RKO (cell line): ENCODE results near the gene NFS1.
"Not testable (repeated sequence)": the region's sequence is repeated elsewhere in the genome, so short reads cannot be mapped to it uniquely, and the experiment has no call there.

Source experiments
- DNase-seq: peaks from one replicate; pipeline ENCODE4 v3.0.0-alpha.2; 2016; ENCODE audit warnings: low spot score

The NFS1 gene

GRCh38 chr20:35699127-35699956, at the start of gene NFS1, which contains the start of gene ROMO1:
TSS of gene NFS1 (minus strand) at chr20:35699352. CDS start at chr20:35699288, 64 bp downstream.
TSS of gene ROMO1 (plus strand) at chr20:35699405. CDS start at chr20:35699633, 228 bp downstream.
- DNase-seq, result peak; percentile 92

- DNase-seq, result not testable (repeated sequence)
Measured at GRCh38 chr20:35744492-35744841, 45.3 kb upstream of the NFS1 start.

- DNase-seq, result no peak
Measured at GRCh38 chr20:35743693-35744491, 44.7 kb upstream of the NFS1 start.

- peak; percentile 71 for DNase-seq
Measured at GRCh38 chr20:35742741-35743523, 43.8 kb upstream of the NFS1 start.

- peak; percentile 100 for DNase-seq
Measured at GRCh38 chr20:35741892-35742740, 43.0 kb upstream of the NFS1 start, which contains the start of gene RBM39. TSS of gene RBM39 (minus strand) at chr20:35742260. CDS start at chr20:35740874, 1,386 bp downstream.

DNA sequence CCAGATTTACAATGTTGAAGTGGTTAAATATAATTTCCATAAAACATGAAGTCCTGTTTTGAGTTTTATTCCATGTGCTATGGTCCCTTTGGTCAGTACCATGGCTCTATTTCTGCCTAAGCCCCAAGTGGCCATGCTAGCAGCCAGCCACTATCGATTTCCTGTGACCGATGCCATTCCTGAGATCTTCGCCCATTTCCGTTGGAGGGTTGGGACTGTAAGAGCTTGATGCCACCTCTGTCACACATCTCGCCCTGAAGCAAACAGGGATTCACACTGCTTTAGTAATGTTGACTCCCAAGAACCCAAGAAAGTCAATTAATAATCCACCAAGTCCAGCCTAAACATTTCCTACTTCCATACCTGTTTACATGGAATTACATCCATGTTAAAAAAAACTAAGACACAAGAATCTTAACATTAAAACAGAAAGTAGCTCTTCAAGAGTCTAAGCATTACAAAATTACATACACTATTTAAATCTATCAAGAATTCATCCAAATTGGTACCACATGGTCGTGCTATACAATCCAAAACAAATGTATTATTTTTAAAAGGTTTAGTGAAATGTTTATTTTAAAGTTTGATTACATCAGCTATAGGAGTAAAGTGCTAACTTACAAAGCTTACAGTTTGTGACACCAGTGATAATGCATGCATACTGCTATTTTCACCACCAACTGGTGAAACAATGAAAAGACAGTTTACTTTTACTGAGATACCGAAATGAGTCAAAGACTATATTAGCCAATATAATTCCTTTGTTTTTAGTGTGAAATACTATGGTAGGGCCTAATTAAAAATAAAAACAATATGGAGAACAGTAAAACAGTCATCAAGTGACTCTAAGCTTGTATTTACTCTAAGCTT, 40.4 kb upstream of the NFS1 start:
- DNase-seq, result peak; percentile 92

DNA sequence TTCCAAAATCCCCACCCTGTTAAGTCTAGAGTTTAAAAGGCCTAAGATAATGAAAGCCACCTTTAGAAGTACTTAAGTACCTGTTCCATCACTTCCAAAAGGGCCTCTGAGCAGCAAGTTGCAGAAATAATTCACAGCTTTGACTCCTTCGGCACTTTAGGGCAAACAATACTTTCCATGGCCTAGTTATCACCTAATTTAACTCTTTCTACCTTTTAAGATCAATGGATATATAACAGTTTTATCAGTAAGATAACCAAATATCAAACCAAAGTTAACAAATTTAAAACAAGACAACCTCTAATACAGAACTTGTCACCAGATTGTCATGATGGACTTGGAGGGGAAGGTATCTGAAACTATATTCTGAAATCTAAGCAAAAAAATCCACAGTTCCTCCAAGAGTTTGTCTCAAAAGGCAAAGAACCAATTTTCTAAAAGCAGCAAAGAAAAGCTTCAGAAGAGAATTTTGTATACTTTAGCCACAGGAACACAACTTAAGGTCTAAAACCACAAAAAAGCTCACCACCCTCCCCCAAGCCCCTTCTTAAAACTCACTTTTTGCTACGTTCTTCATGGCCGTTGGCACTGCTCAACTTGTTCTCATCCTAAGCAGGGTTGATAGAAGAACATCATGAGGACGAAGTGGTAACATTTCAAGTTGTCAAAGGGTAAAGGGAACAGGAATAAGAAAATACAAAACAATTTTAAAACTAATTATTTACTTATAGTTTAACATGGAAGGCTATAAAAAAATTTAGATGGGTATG, 39.4 kb upstream of the NFS1 start:
- no peak for DNase-seq

DNA sequence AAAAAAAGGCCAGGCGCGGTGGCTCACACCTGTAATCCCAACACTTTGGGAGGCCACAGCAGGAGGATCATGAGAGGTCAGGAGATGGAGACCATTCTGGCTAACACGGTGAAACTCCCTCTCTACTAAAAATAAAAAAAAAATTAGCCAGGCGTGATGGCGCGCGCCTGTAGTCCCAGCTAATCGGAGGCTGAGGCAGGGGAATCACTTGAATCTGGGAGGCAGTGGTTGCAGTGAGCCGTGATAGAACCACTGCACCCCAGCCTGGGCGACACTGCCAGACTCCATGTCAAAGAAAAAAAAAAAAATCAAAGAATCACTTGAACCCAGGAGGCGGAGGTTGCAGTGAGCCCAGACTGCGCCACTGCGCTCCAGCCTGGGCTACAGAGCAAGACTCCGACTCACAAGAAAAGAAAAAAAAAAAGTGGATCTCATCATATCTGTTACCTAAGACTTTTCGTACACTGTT, 38.7 kb upstream of the NFS1 start:
- no peak for DNase-seq

DNA sequence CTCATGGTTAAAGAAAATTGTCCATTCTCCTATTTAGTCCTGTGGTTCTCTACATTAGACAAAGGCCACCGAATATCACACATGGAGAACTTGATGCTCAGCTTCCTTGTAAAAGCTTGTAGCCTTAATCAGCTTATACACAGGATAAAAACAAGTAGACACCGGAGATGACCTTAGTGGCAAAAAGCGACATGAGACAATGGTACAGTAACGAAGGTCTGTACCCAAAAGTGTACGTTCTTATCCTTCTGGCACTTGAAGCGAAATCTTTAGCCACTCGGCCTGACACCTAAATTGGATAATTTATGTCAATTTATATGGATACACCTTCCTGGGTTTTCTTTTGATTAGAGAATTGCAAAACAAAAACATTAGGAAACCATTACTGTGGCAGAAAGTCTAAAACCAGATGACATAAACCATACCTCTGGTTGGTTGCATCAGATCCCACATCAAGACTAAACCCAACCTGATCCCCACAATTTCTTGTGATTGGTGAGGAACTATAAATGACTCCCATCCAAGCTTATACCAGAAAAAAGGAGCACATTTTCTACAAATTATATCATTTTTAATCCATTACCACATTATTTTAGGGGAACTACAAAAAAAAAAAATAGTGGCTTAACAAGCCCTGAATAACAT, 36.8 kb upstream of the NFS1 start:
- no peak for DNase-seq

- DNase-seq, result no peak
Measured at GRCh38 chr20:35734777-35735649, 35.9 kb upstream of the NFS1 start.

DNA sequence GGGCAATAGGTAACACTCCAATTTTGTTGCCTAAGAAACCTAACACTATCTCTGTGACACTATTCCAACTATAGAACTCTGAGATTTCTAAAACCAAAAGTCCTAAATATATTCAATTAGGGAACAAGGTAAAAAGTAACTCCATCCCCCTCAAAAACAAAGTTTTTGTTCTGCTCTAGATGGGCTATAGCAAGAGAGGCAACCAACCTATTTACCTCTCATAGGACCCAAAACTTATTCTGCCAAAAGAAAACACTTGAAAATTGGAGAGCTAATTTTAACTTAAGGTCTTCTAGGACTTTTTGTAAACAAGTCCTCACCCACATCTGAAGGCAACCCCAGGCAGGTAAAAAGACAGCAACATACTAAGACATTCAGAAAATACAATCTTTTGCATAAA, 35.2 kb upstream of the NFS1 start:
- DNase-seq, result no peak

GRCh38 chr20:35732644-35732982, 33.5 kb upstream of the NFS1 start:
- DNase-seq, result no peak

DNA sequence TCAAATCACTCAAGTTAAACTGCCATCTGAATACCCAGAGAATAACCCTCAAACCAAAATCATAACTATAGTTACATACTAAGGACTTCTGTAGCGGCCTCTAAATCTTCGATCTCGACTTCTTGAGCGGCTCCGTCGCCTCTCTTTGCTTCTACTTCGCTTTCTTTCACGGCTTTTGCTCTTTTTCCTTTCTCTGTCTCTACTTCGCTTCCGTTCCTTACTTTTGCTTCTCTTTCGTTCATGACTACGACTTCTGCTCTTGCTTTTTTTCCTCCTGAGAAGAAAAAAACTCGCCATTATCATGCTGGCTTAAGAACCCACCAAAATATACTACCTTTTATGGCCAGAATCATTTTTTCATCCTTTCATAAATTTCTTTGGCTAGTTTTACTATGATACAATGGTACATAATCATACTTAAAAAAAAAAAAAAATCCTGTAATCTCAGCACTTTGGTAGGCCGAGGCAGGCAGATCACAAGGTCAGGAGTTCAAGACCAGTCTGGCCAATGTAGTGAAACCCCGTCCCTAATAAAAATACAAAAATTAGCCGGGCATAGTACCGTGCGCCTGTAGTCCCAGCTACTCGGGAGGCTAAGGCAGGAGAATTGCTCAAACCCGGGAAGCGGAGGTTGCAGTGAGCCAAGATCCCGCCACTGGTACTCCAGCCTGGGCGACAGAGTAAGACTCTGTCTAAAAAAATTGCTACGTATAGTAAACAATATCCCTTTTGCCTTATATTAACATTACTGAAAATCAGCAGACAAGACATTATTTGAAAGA, 32.9 kb upstream of the NFS1 start:
- DNase-seq, result no peak

GRCh38 chr20:35731469-35731788, 32.3 kb upstream of the NFS1 start:
- DNase-seq, result no peak

GRCh38 chr20:35730583-35731468, 31.7 kb upstream of the NFS1 start:
- no peak for DNase-seq

GRCh38 chr20:35729836-35730582, 30.9 kb upstream of the NFS1 start:
- DNase-seq, result no peak
